Measurements from ENCODE around the gene XKR8. TPM values are rescaled to one million over a fixed set of nuclear protein-coding genes. Genes with fewer than 3 reads are reported as not detected.

Gene XKR8
- total and polyA plus RNA-seq, 8 donors = 0.58 to 33.9 (median 5.2) TPM

Other genes with a start within 250 kb of the XKR8 start
- gene FAM76A, start 234.0 kb upstream of the XKR8 start, total RNA-seq = 100 to 1,000 TPM in 1 of 5 donors, 10 to 100 TPM in 4; 11.2 to 125 (median 18.5) TPM
- gene FAM76A, start 234.0 kb upstream of the XKR8 start, polyA plus RNA-seq = 1 to 10 TPM; 3.7 to 7.8 (median 4.0) TPM
- 100 to 1,000 TPM in 2 of 5 donors, 10 to 100 TPM in 3; 10.7 to 312 (median 94.2) TPM for gene STX12, start 186.8 kb upstream of the XKR8 start, total RNA-seq
- gene STX12, start 186.8 kb upstream of the XKR8 start, polyA plus RNA-seq = 100 to 1,000 TPM in 1 of 3 donors, 10 to 100 TPM in 2; 22.2 to 117 (median 84.2) TPM
- 10 to 100 TPM in 3 of 5 donors, 1 to 10 TPM in 1, under 1 TPM in 1; 0.58 to 40.0 (median 22.7) TPM for gene PPP1R8, start 129.2 kb upstream of the XKR8 start, total RNA-seq
- 10 to 100 TPM; 20.4 to 25.1 (median 21.8) TPM for gene PPP1R8, start 129.2 kb upstream of the XKR8 start, polyA plus RNA-seq
- 10 to 100 TPM in 3 of 5 donors, 1 to 10 TPM in 2; 5.3 to 44.0 (median 17.6) TPM for gene THEMIS2, start 87.4 kb upstream of the XKR8 start, total RNA-seq
- 10 to 100 TPM in 2 of 3 donors, 1 to 10 TPM in 1; 9.8 to 18.2 (median 15.6) TPM for gene THEMIS2, start 87.4 kb upstream of the XKR8 start, polyA plus RNA-seq
- gene RPA2, start 45.4 kb upstream of the XKR8 start, total RNA-seq = 10 to 100 TPM in 2 of 5 donors, 1 to 10 TPM in 2, under 1 TPM in 1; 0.58 to 44.4 (median 4.0) TPM
- 10 to 100 TPM; 21.9 to 37.6 (median 29.1) TPM for gene RPA2, start 45.4 kb upstream of the XKR8 start, polyA plus RNA-seq
- gene SMPDL3B, start 25.0 kb upstream of the XKR8 start, total RNA-seq = 10 to 100 TPM in 2 of 5 donors, 1 to 10 TPM in 1, under 1 TPM in 1, not detected in 1; 0.89 to 73.6 (median 12.7) TPM
- 10 to 100 TPM in 1 of 3 donors, 1 to 10 TPM in 2; 2.9 to 17.9 (median 8.0) TPM for gene SMPDL3B, start 25.0 kb upstream of the XKR8 start, polyA plus RNA-seq
- 10 to 100 TPM; 11.1 to 38.2 (median 14.5) TPM for gene EYA3, start 128.6 kb downstream of the XKR8 start, total RNA-seq
- gene EYA3, start 128.6 kb downstream of the XKR8 start, polyA plus RNA-seq = 1 to 10 TPM; 2.9 to 3.6 (median 3.6) TPM
- gene PTAFR, start 216.7 kb downstream of the XKR8 start, total RNA-seq = 1 to 10 TPM in 3 of 5 donors, under 1 TPM in 1, not detected in 1; 0.45 to 3.5 (median 2.5) TPM
- gene PTAFR, start 216.7 kb downstream of the XKR8 start, polyA plus RNA-seq = 1 to 10 TPM; 1.2 to 1.9 (median 1.7) TPM